Measurements from ENCODE around the gene HAND1.

HAND1 gene

GRCh38 chr5:154449786-154450185 lies 28.2 kb downstream of the HAND1 start:
- no peak for DNase-seq

DNA sequence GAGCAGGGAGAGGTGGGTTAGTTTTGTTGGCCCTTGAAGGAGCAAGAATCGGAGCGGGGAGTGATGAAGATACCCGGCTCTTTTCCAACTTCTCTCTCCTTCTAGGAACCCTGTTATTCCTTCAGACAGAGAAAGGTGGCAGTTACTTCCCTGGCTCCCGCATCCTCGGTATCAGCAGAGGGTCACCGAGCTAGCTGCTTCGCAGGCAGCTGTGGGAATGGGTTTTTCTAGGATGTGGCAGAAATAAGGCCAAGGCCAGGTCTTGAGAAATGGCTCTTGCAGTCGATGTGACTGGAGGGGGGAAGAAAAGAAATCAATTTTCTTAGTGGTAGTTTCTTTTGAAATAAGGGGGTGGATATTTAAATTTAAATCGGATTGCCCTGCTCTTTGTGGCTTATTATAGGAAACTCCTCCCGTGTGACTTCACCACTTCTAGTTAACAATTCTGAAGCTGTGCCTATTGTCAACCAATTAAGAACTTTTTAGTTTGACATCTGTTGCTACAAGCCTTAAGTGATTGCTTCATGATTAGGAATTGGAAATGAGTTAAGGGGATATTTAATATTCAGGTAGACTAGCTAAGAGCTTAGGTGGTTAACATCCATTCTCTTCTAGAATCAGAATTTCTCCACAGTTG lies 30.8 kb downstream of the HAND1 start:
- no peak for DNase-seq

DNA sequence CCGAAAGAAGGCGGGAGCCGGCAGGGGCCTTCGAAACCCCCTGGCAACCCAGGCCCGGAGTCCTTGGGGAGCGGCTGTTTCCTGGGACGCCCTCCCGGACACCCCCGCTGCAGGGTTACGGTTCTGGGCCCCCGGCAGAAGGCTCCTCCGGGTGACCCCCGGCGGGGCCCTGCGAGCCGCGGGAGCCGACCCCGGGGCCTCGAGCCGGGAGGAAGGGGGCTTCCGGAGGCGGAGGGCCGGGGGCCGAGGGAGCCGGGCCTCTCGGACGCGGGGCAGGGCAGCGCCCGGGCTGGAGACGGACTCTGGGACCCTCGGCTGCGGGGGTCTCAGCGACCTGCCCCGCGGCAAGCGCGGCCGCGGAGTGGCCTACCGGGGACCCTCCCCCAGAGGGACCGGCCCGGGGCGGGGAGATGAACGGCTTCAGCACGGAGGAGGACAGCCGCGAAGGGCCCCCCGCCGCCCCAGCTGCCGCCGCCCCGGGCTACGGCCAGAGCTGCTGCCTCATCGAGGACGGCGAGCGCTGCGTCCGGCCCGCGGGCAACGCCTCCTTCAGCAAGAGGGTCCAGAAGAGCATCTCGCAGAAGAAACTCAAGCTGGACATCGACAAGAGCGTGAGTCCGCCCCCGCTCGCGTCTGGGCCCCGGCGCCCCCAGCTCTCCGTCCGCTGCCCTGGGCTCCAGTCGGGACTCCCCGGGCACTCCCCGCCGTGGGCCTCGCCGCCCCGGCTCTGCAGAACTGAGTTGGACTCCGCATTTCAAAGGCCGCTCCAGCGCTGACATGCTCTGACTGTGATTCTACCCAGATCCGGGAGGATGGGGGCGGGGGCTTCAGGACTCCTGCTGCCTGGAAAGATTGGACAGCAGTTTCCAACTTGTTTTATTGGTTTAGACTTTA lies 31.6 kb downstream of the HAND1 start:
- peak; percentile 5 to 37 for DNase-seq

- peak; percentile 89 to 92 for DNase-seq
These were observed 32.4 kb downstream of the HAND1 start, which contains the start of gene SAP30L for GRCh38 chr5:154445422-154446194. Gene SAP30L, plus strand, starts transcription at chr5:154445997. Its CDS starts 608 bp downstream, at chr5:154446605.

DNA sequence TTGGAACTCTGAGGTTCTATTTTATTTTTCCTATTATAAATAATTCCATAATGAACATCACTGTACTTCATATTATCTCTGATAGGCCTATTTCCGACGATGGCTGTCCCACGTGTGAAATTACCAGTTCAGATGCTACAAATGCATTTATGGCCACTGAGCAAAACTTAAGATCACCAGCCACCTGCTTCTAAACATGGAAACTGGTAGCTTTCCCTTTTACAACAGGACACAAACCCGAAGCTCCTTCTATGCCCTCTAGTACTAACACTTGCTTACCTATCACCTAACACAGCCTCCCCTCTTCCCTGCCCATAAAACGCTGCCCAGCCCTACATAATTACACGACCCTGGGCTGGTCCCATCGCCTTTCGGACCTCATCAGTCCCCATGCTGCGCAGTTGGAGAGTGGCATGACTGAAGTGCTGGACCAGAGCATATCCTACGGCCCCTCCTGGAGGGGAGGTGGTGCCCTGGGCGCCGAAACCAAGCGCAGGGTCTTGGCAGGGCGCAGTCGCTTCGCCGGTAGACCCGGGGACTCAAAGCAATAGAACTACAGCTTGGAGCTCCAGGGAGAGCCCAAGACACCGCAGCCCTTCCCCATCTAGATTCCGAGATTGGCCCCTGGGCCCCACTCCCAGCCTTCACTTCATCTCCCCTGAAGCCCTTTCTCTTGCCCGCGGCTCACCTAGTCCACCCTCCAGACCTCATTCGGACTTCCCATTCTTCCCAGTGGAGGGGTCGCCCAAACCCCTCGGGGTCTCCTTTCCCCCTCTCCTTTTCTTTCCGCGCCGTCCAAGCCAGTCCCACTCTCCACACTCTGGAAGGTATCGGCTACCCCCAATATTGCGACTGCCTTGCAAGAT lies 33.2 kb downstream of the HAND1 start:
- peak; percentile 21 to 25 for DNase-seq

DNA sequence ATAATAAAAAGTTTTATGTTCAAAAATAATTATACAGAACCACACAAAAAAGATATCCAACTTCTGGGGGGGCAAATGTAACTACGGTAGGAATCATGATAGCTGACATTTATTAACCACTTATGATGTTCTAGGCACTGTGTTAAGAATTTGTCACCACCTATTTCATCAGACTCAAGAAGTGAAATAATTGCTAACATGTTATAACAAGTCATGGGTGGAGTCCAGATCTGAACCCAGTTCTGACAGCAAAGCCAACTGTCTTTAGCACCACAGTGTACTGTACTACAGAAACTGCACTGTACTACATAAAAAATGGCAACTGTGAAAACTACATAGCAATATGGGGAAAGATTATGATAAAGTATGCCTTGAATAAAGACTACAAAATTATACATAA lies 35.2 kb downstream of the HAND1 start:
- no peak for DNase-seq

- no peak for DNase-seq
These were observed 37.5 kb downstream of the HAND1 start for GRCh38 chr5:154440540-154440939.

- DNase-seq, result no peak
These were observed 40.6 kb downstream of the HAND1 start for GRCh38 chr5:154437281-154437965.

DNA sequence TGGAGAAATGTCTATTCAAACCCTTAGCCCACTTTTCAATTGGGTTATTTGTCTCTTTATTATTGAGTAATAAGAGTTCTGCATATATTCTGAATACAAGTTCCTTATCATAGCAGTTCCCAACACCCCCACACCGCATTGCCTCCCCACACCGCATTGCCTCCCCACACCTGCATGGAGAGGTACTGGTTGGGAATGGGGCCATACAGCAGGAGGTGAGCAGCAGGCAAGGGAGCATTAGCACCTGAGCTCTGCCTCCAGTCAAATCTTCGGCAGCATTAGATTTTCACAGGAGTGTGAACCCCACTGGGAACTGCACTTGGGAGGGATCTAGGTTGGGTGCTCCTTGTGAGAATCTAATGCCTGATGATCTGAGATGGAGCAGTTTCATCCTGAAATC lies 42.8 kb downstream of the HAND1 start:
- no peak for DNase-seq

GRCh38 chr5:154430961-154431630 lies 46.9 kb downstream of the HAND1 start:
- DNase-seq, result no peak

DNA sequence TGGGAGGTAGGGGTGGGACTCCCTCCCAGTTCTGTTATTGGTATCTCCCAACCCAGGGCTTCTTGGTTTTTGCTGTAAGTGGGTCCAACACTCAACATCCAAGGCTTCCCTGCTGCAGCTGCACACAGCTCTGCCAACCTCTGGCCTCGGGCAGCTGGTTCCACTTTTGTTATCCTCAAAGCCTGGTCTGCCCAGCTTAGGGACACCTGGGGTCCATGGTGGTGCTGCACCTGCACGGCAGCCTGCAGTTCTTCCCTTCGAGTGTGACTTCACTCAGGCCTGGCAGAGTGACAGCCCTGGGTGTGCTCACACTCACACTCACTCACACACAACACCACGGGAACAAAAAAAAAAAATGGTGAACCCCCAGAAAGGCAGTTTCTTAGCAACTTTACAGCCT lies 47.6 kb downstream of the HAND1 start:
- no peak for DNase-seq

DNA sequence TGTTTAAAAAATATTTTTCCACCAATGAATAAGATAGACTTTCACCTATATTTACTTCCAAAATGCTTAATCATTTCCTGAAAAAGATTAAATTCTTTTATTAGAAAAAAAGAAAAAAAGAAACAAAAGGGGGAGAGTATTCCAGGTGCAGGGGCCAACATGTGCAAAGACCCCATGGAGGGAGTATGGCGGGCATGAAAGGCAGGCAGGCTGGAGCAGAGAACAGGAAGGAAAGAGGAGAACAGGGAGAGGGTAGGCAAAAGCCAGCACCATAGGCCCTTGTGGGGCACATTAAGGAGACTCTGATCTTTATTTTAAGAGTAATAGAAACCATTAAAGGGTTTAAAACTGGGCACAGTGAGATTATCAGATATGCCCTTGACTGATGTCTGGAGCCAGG lies 48.7 kb downstream of the HAND1 start:
- no peak for DNase-seq

- no peak for DNase-seq
These were observed 49.8 kb downstream of the HAND1 start for GRCh38 chr5:154428208-154428607.
